IMR-90 (cell line): ENCODE data around the gene OXLD1. TPM values are rescaled to one million over a fixed set of nuclear protein-coding genes. Genes with fewer than 3 reads are reported as not detected.

Experiments used
- ATAC-seq: fragments of 200-7000 bp; cut with Tn5 transposase; 2 replicates; pipeline ENCODE4 v1.9.1; 2020; ENCODE audit warnings: low read depth, mild to moderate bottlenecking, moderate library complexity
- BruUV-seq: library from RNA; stranded (reverse); fragments of 400-500 nt; replicated peaks from 2 replicates; lab custom pipeline; 2021; lab: Mats Ljungman, UMichigan
- CTCF ChIA-PET: fragments of 300-600 bp; formaldehyde crosslinking; extraction: SDS; loops from one replicate; lab custom pipeline; 2021; ENCODE audit warnings: antibody characterized with exemption; lab: Yijun Ruan, JAX
- POLR2A ChIA-PET: fragments of 300-600 bp; sonication (Branson Sonifier 250); formaldehyde crosslinking; loops from one replicate; lab custom pipeline; 2022; ENCODE audit warnings: antibody characterized with exemption; ENCODE audit not compliant: unreplicated experiment; lab: Charles Lee
- DNase-seq: peaks from one replicate; pipeline ENCODE4 v3.0.0; 2013
- H2AFZ ChIP-seq: replicated peaks from 2 replicates; pipeline ENCODE3; 2013; ENCODE audit warnings: low read length, mild to moderate bottlenecking; ENCODE audit not compliant: poor library complexity
- H2AK5ac ChIP-seq: 2 replicates; pipeline ENCODE4 v1.6.1; 2013; ENCODE audit warnings: low read depth, low read length, inconsistent platforms
- H2AK9ac ChIP-seq: replicated peaks from 2 replicates; pipeline ENCODE3; 2013; ENCODE audit warnings: mild to moderate bottlenecking, low read depth, low read length, moderate library complexity; ENCODE audit not compliant: poor library complexity
- H2BK120ac ChIP-seq: 2 replicates; pipeline ENCODE4 v1.6.1; 2013; ENCODE audit warnings: low read depth, low read length, inconsistent platforms
- H2BK15ac ChIP-seq: 3 replicates; pipeline ENCODE4 v1.6.1; 2013; ENCODE audit warnings: low read depth, low read length, inconsistent platforms
- H2BK20ac ChIP-seq: 2 replicates; pipeline ENCODE4 v1.6.1; 2013; ENCODE audit warnings: low read depth, mild to moderate bottlenecking, inconsistent platforms, low read length, moderate library complexity
- H2BK5ac ChIP-seq: 2 replicates; pipeline ENCODE4 v1.6.1; 2013; ENCODE audit warnings: mild to moderate bottlenecking, low read depth, low read length, inconsistent platforms; ENCODE audit not compliant: poor library complexity, severe bottlenecking
- H3K14ac ChIP-seq: replicated peaks from 2 replicates; pipeline ENCODE4 v1.6.1; 2013; ENCODE audit warnings: low read depth, low read length, inconsistent platforms
- H3K18ac ChIP-seq: 2 replicates; pipeline ENCODE4 v1.6.1; 2013; ENCODE audit warnings: low read depth, low read length, control low read depth
- H3K23ac ChIP-seq: 2 replicates; pipeline ENCODE4 v1.6.1; 2013; ENCODE audit warnings: low read depth, low read length, inconsistent platforms
- H3K27ac ChIP-seq: 2 replicates; pipeline ENCODE4 v1.5.1; 2013; ENCODE audit warnings: mild to moderate bottlenecking, control low read depth, low read length; ENCODE audit not compliant: insufficient read depth
- H3K27me3 ChIP-seq: 2 replicates; pipeline ENCODE4 v1.6.1; 2013; ENCODE audit warnings: low read length; ENCODE audit not compliant: control insufficient read depth, insufficient read depth
- H3K36me3 ChIP-seq: 2 replicates; pipeline ENCODE4 v1.6.1; 2013; ENCODE audit warnings: low read length, mixed read lengths; ENCODE audit not compliant: control insufficient read depth, insufficient read depth
- H3K4ac ChIP-seq: 2 replicates; pipeline ENCODE4 v1.6.1; 2013; ENCODE audit warnings: low read depth, low read length, inconsistent platforms
- H3K4me1 ChIP-seq: 2 replicates; pipeline ENCODE4 v1.6.1; 2013; ENCODE audit warnings: low read length, mixed read lengths; ENCODE audit not compliant: control insufficient read depth, insufficient read depth
- H3K4me2 ChIP-seq: 2 replicates; pipeline ENCODE4 v1.6.1; 2013; ENCODE audit warnings: low read depth, mild to moderate bottlenecking, control low read depth, low read length, moderate library complexity
- H3K4me3 ChIP-seq: 2 replicates; pipeline ENCODE4 v1.5.1; 2013; ENCODE audit warnings: low read depth, mild to moderate bottlenecking, control low read depth, low read length, moderate library complexity; ENCODE audit not compliant: insufficient read depth
- H3K56ac ChIP-seq: 2 replicates; pipeline ENCODE4 v1.6.1; 2013; ENCODE audit warnings: low read length, inconsistent platforms; ENCODE audit not compliant: insufficient read depth; ENCODE audit errors: extremely low read depth
- H3K79me1 ChIP-seq, 2 experiments: 2 replicates each; pipeline ENCODE4 v1.6.1; 2013; ENCODE audit warnings: low read length in 2 of 2, inconsistent platforms in 1 of 2, low read depth in 1 of 2
- H3K9ac ChIP-seq: 2 replicates; pipeline ENCODE4 v1.6.1; 2013; ENCODE audit warnings: low read depth, low read length, control low read depth
- H3K9me1 ChIP-seq: 2 replicates; pipeline ENCODE4 v1.6.1; 2013; ENCODE audit warnings: low read length, inconsistent platforms; ENCODE audit not compliant: insufficient read depth
- H3K9me3 ChIP-seq: 2 replicates; pipeline ENCODE4 v1.6.1; 2013; ENCODE audit warnings: low read length; ENCODE audit not compliant: control insufficient read depth, insufficient read depth
- H4K20me1 ChIP-seq: 2 replicates; pipeline ENCODE4 v1.6.1; 2013; ENCODE audit warnings: low read length, inconsistent platforms; ENCODE audit not compliant: insufficient read depth
- H4K5ac ChIP-seq: 2 replicates; pipeline ENCODE4 v1.6.1; 2013; ENCODE audit warnings: mild to moderate bottlenecking, low read depth, low read length, control low read depth
- H4K8ac ChIP-seq, 2 experiments: 2 replicates each; pipeline ENCODE4 v1.6.1; 2013; ENCODE audit warnings: low read depth in 2 of 2, low read length in 2 of 2, control low read depth in 1 of 2, inconsistent platforms in 1 of 2
- H4K91ac ChIP-seq: 2 replicates; pipeline ENCODE4 v1.6.1; 2013; ENCODE audit warnings: low read depth, low read length, inconsistent platforms; ENCODE audit not compliant: insufficient read depth
- BHLHE40 ChIP-seq: fragments of 150-350 bp; IDR thresholded peaks from 2 replicates; pipeline ENCODE4 v1.6.1; 2016; ENCODE audit warnings: mild to moderate bottlenecking, low read depth, low read length
- CEBPB ChIP-seq: IDR thresholded peaks from 2 replicates; pipeline ENCODE4 v1.6.1; 2012; ENCODE audit warnings: low read depth, low read length, improper control_type of control experiment
- CHD1 ChIP-seq: IDR thresholded peaks from 2 replicates; pipeline ENCODE4 v1.6.1; 2012; ENCODE audit warnings: low read depth, low read length, improper control_type of control experiment
- FOS ChIP-seq: fragments of 150-350 bp; IDR thresholded peaks from 2 replicates; pipeline ENCODE4 v1.6.1; 2016; ENCODE audit warnings: low read depth, low read length
- MAZ ChIP-seq: IDR thresholded peaks from 2 replicates; pipeline ENCODE4 v1.6.1; 2012; ENCODE audit warnings: low read depth, mild to moderate bottlenecking, low read length, improper control_type of control experiment, moderate library complexity, borderline replicate concordance
- MXI1 ChIP-seq: IDR thresholded peaks from 2 replicates; pipeline ENCODE4 v1.6.1; 2012; ENCODE audit warnings: low read depth, mild to moderate bottlenecking, low read length, moderate library complexity, borderline replicate concordance
- NFE2L2 ChIP-seq: fragments of 150-350 bp; IDR thresholded peaks from 2 replicates; pipeline ENCODE4 v1.6.1; 2016; ENCODE audit warnings: low read depth, mild to moderate bottlenecking, low read length
- POLR2A ChIP-seq: IDR thresholded peaks from 2 replicates; pipeline ENCODE4 v1.6.1; 2012; ENCODE audit warnings: mild to moderate bottlenecking, low read depth, low read length
- RCOR1 ChIP-seq: IDR thresholded peaks from 2 replicates; pipeline ENCODE4 v1.6.1; 2012; ENCODE audit warnings: mild to moderate bottlenecking, low read length, improper control_type of control experiment; ENCODE audit not compliant: insufficient replicate concordance
- SMC3 ChIP-seq: fragments of 150-350 bp; IDR thresholded peaks from 2 replicates; pipeline ENCODE4 v1.6.1; 2016; ENCODE audit warnings: low read depth, mild to moderate bottlenecking, antibody characterized with exemption, low read length, moderate library complexity
- WGBS, 2 experiments: methylation state at CpG; one replicate each; pipeline versions ENCODE4 v1.1.5 to v1.1.7; 2013; ENCODE audit warnings: missing lambda C conversion rate in 2 of 2; ENCODE audit not compliant: insufficient read length in 1 of 2; ENCODE audit errors: extremely low coverage in 2 of 2; 5-methylcytosine and 5-hydroxymethylcytosine counted together
- dilution Hi-C: fragments of 300-500 bp; cut with HindIII; formaldehyde crosslinking; loops from one replicate; pipeline ENCODE4 v1.14.3; 2018; ENCODE audit warnings: low sequenced_read_pairs; ENCODE audit not compliant: unreplicated experiment
- in situ Hi-C: fragments of 300-500 bp; cut with MboI; formaldehyde crosslinking; loops from 3 replicates; pipeline ENCODE4 v1.14.3; 2019; ENCODE audit warnings: low sequenced_read_pairs, inconsistent platforms, mixed read lengths
- intact Hi-C: fragments of 100-400 bp; cut with micrococcal nuclease; formaldehyde crosslinking; loops from 2 replicates; pipeline ENCODE4 v1.10.0; 2022
- polyA plus RNA-seq, 3 experiments: library from polyadenylated mRNA; depleted of rRNA; stranded (reverse); fragments of >200 nt; gene quantifications; 2 replicates each; pipeline ENCODE4 v1.2.3, GENCODE V29; 2012; ENCODE audit warnings: low replicate concordance in 1 of 3
- total RNA-seq: library from RNA; depleted of rRNA; stranded (reverse); fragments of >200 nt; gene quantifications from 2 replicates; pipeline ENCODE4 v1.2.3, GENCODE V29; 2012
- TF ChIP-seq, protein P1 (sequence below): fragments of 150-350 bp; IDR thresholded peaks from 2 replicates; pipeline ENCODE4 v1.6.1; 2016; ENCODE audit warnings: low read depth, mild to moderate bottlenecking, low read length, moderate library complexity, borderline replicate concordance
- TF ChIP-seq, protein P2 (sequence below): fragments of 150-350 bp; IDR thresholded peaks from 2 replicates; pipeline ENCODE4 v1.6.1; 2017; ENCODE audit warnings: mild to moderate bottlenecking, antibody characterized with exemption, low read length, low read depth
- TF ChIP-seq, protein P3 (sequence below): conservative IDR thresholded peaks from 2 replicates; pipeline ENCODE4 v1.5.1; 2012; ENCODE audit warnings: mild to moderate bottlenecking, low read depth, low read length, improper control_type of control experiment

OXLD1 gene
- total and polyA plus RNA-seq, 2 of the 4 experiments (the other 2 are of a cell fraction), result 9.9 to 22.3 TPM

DNA sequence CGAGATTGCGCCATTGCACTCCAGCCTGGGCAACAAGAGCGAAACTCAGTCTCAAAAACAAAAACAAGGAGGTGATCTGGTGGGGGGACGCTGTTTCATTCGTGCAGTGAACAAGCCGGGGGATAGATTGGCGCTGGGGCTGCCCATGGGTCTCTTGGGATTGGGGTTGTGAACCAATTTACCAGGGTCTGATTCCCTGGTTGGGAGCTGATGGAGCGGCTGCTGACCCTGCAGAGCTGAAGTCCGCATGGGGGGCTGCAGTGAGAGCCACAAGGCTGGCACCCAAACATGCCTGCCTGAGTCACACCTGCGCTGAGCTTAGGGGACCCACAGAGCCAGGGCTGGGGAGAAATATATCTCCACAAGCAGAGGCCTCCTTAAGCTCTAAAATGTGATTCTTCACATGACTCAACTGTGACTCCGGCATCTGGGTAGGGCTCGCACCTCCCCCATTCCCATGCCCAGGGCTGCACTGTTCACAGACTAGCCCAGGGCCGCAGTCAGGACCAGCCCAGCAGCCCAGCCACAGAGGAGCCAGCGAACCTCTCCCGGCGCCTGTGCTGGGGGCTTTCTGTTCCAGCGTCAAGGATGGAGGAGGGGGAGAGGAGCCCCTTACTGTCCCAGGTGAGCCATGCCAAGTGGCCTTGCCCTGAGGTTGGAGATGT, 24.4 kb downstream of the OXLD1 start (continued):
- TF ChIP-seq RCOR1, result no peak
- TF ChIP-seq BHLHE40, result no peak

DNA sequence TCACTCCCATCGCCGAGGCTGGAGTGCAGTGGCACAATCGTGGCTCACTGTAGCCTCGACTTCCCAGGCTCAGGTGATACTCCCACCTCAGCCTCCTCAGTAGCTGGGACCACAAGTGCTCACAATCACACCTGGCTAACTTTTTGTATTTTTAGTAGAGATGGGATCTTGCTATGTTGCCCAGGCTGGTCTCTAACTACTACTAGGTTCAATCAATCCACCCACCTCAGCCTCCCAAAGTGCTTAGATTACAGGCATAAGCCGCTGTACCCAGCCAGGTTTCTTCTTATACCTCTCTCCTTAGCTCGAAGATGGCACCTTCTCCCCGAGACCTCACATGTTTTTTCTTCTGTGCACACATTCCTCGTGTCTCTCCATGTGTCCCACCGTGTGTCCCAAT, 26.4 kb downstream of the OXLD1 start:
- H3K4me3 ChIP-seq, result no peak overlapping the region
- H3K4ac ChIP-seq, result no peak overlapping the region
- H2AK5ac ChIP-seq, result no peak overlapping the region
- no peak overlapping the region for H3K18ac ChIP-seq
- no peak overlapping the region for H3K9ac ChIP-seq
- H2BK20ac ChIP-seq, result no peak overlapping the region
- no peaks in the 10 kb centered on the region for H3K27me3 ChIP-seq
- WGBS, 2 experiments, result no CpG with 5 or more reads among the region's 9 CpGs
- H2AK9ac ChIP-seq, result no peak overlapping the region
- H3K23ac ChIP-seq, result no peak overlapping the region
- in situ Hi-C loops, result no loop called here
- dilution Hi-C loops, result no loop called here
- H4K8ac ChIP-seq, result no peak overlapping the region
- H2BK5ac ChIP-seq, result no peak overlapping the region
- no peak overlapping the region for H4K91ac ChIP-seq
- ChIA-PET POLR2A (no interaction called here), CTCF (no interaction called here)
- BruUV-seq, result no TSS peak
- peaks cover 5 to 22% of the 10 kb centered on the region in 2 experiments; a peak in 2 of 4 replicates for H3K79me1 ChIP-seq
- no peak overlapping the region for H2AFZ ChIP-seq
- no peaks in the 10 kb centered on the region for H3K9me3 ChIP-seq
- no peak overlapping the region for H3K4me2 ChIP-seq
- intact Hi-C loops, result no loop called here
- H3K36me3 ChIP-seq, result no peaks in the 10 kb centered on the region
- peaks cover 16% of the 10 kb centered on the region for H3K4me1 ChIP-seq
- no peak overlapping the region for H2BK15ac ChIP-seq
- no peak for DNase-seq
- H3K14ac ChIP-seq, result no peak overlapping the region
- no peak for ATAC-seq
- H3K27ac ChIP-seq, result no peak overlapping the region
- peaks cover 16% of the 10 kb centered on the region for H4K20me1 ChIP-seq
- H4K5ac ChIP-seq, result no peak overlapping the region
- peaks cover 16% of the 10 kb centered on the region for H3K9me1 ChIP-seq
- H2BK120ac ChIP-seq, result no peak overlapping the region
- H3K56ac ChIP-seq, result no peak overlapping the region
- TF ChIP-seq POLR2A (no peak), NFE2L2 (no peak), MAZ (no peak), BHLHE40 (no peak), SMC3 (no peak), CHD1 (no peak), RCOR1 (no peak), FOS (no peak), CEBPB (no peak), MXI1 (no peak)
- TF ChIP-seq, protein P1, sequence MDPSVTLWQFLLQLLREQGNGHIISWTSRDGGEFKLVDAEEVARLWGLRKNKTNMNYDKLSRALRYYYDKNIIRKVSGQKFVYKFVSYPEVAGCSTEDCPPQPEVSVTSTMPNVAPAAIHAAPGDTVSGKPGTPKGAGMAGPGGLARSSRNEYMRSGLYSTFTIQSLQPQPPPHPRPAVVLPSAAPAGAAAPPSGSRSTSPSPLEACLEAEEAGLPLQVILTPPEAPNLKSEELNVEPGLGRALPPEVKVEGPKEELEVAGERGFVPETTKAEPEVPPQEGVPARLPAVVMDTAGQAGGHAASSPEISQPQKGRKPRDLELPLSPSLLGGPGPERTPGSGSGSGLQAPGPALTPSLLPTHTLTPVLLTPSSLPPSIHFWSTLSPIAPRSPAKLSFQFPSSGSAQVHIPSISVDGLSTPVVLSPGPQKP, result no peak
- TF ChIP-seq, protein P2, sequence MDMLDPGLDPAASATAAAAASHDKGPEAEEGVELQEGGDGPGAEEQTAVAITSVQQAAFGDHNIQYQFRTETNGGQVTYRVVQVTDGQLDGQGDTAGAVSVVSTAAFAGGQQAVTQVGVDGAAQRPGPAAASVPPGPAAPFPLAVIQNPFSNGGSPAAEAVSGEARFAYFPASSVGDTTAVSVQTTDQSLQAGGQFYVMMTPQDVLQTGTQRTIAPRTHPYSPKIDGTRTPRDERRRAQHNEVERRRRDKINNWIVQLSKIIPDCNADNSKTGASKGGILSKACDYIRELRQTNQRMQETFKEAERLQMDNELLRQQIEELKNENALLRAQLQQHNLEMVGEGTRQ, result no peak
- TF ChIP-seq, protein P3, sequence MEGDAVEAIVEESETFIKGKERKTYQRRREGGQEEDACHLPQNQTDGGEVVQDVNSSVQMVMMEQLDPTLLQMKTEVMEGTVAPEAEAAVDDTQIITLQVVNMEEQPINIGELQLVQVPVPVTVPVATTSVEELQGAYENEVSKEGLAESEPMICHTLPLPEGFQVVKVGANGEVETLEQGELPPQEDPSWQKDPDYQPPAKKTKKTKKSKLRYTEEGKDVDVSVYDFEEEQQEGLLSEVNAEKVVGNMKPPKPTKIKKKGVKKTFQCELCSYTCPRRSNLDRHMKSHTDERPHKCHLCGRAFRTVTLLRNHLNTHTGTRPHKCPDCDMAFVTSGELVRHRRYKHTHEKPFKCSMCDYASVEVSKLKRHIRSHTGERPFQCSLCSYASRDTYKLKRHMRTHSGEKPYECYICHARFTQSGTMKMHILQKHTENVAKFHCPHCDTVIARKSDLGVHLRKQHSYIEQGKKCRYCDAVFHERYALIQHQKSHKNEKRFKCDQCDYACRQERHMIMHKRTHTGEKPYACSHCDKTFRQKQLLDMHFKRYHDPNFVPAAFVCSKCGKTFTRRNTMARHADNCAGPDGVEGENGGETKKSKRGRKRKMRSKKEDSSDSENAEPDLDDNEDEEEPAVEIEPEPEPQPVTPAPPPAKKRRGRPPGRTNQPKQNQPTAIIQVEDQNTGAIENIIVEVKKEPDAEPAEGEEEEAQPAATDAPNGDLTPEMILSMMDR, result no peak
